Endothelial cell of umbilical vein (primary cell): ENCODE measurements around the gene SMG9. TPM values are rescaled to one million over a fixed set of nuclear protein-coding genes. Genes with fewer than 3 reads are reported as not detected.

Experiments
- BruUV-seq: library from RNA; stranded (reverse); fragments of 400-500 nt; replicated peaks from 2 replicates; lab custom pipeline; 2021; lab: Mats Ljungman, UMichigan
- CTCF ChIA-PET: fragments of 300-600, 350-600 bp; sonication (Branson Sonifier 250); formaldehyde crosslinking; loops from one replicate; lab custom pipeline; 2021; ENCODE audit warnings: antibody characterized with exemption, inconsistent platforms; lab: Charles Lee
- POLR2A ChIA-PET: fragments of 300-600, 350-600 bp; sonication (Branson Sonifier 250); formaldehyde crosslinking; loops from one replicate; lab custom pipeline; 2021; ENCODE audit warnings: antibody characterized with exemption, inconsistent platforms; lab: Charles Lee
- DNase-seq: peaks from one replicate; pipeline ENCODE4 v3.0.0-alpha.2; 2011; ENCODE audit warnings: low read depth, low spot score
- FAIRE-seq: peaks from 2 replicates; lab custom pipeline; 2011; peaks lifted over from hg19 to GRCh38; lab: Jason Lieb, UNC
- H2AFZ ChIP-seq: 2 replicates; pipeline ENCODE4 v1.6.0; 2012; ENCODE audit warnings: low read depth, low read length, control low read depth, inconsistent platforms
- H3K27ac ChIP-seq: 2 replicates; pipeline ENCODE4 v1.5.1; 2011; ENCODE audit warnings: low read depth, mild to moderate bottlenecking, control low read depth, low read length, moderate library complexity; ENCODE audit not compliant: insufficient read depth
- H3K27me3 ChIP-seq, 2 experiments: 2 replicates each; pipeline versions ENCODE4 v1.6.0 to v1.6.1; 2011; ENCODE audit warnings: low read length in 2 of 2, mixed read lengths in 1 of 2; ENCODE audit not compliant: control insufficient read depth in 2 of 2, insufficient read depth in 2 of 2
- H3K36me3 ChIP-seq, 2 experiments: 2 replicates in 1 of 2; 3 replicates in 1 of 2; pipeline ENCODE4 v1.5.1; 2011; ENCODE audit warnings: low read length in 2 of 2, mild to moderate bottlenecking in 1 of 2, moderate library complexity in 1 of 2; ENCODE audit not compliant: control insufficient read depth in 2 of 2, insufficient read depth in 2 of 2; ENCODE audit errors: extremely low read depth in 1 of 2
- H3K4me1 ChIP-seq: 3 replicates; pipeline ENCODE4 v1.5.1; 2011; ENCODE audit warnings: mild to moderate bottlenecking, low read length; ENCODE audit not compliant: control insufficient read depth, insufficient read depth; ENCODE audit errors: extremely low read depth
- H3K4me2 ChIP-seq: 2 replicates; pipeline ENCODE4 v1.6.1; 2011; ENCODE audit warnings: low read length, control low read depth, mixed read lengths; ENCODE audit not compliant: insufficient read depth
- H3K4me3 ChIP-seq, 3 experiments: fragments of 200-600 bp in 1 of 3; sonication (generic), shearing (Covaris generic) in 1 of 3; replicated peaks in 1 of 3; 2 replicates each; pipeline ENCODE4 v1.5.1; 2011 to 2016; ENCODE audit warnings: control low read depth in 3 of 3, low read length in 3 of 3, mild to moderate bottlenecking in 2 of 3, inconsistent platforms in 1 of 3, low read depth in 1 of 3, moderate library complexity in 1 of 3; ENCODE audit not compliant: insufficient read depth in 1 of 3
- H3K79me2 ChIP-seq: 2 replicates; pipeline ENCODE4 v1.6.0; 2012; ENCODE audit warnings: low read length, inconsistent platforms; ENCODE audit not compliant: control insufficient read depth, insufficient read depth
- H3K9ac ChIP-seq: replicated peaks from 2 replicates; pipeline ENCODE3; 2011; ENCODE audit warnings: low read length, control low read depth; ENCODE audit not compliant: insufficient read depth; ENCODE audit errors: extremely low read depth
- H3K9me1 ChIP-seq: replicated peaks from 3 replicates; pipeline ENCODE4 v1.6.0; 2011; ENCODE audit warnings: mild to moderate bottlenecking, low read length; ENCODE audit not compliant: control insufficient read depth, insufficient read depth; ENCODE audit errors: extremely low read depth
- H3K9me3 ChIP-seq: replicated peaks from 2 replicates; pipeline ENCODE4 v1.5.1; 2012; ENCODE audit warnings: low read length, inconsistent platforms; ENCODE audit not compliant: control insufficient read depth, insufficient read depth
- H4K20me1 ChIP-seq: replicated peaks from 2 replicates; pipeline ENCODE3; 2011; ENCODE audit warnings: mild to moderate bottlenecking, low read length; ENCODE audit not compliant: control insufficient read depth, insufficient read depth; ENCODE audit errors: extremely low read depth
- CTCF ChIP-seq, 2 donors: IDR thresholded peaks; 1 replicate in 1 of 2; 2 replicates in 1 of 2; pipeline ENCODE4 v1.5.1; 2011; ENCODE audit warnings: low read length in 2 of 2, mild to moderate bottlenecking in 2 of 2, moderate library complexity in 2 of 2, control low read depth in 1 of 2, inconsistent platforms in 1 of 2, low read depth in 1 of 2; ENCODE audit not compliant: insufficient read depth in 1 of 2; ENCODE audit errors: extremely low read depth in 1 of 2
- EZH2 ChIP-seq: IDR thresholded peaks from 2 replicates; pipeline ENCODE4 v1.6.1; 2012; ENCODE audit warnings: borderline replicate concordance, low read depth, mild to moderate bottlenecking, moderate library complexity, low read length, inconsistent platforms; ENCODE audit not compliant: severe bottlenecking
- FOS ChIP-seq: IDR thresholded peaks from 2 replicates; pipeline ENCODE4 v1.6.1; 2011; ENCODE audit warnings: mild to moderate bottlenecking, low read length, moderate library complexity, borderline replicate concordance; ENCODE audit not compliant: insufficient read depth
- GATA2 ChIP-seq: IDR thresholded peaks from 2 replicates; pipeline ENCODE4 v1.7.0; 2011; ENCODE audit warnings: low read depth, mild to moderate bottlenecking, moderate library complexity, mixed read lengths, low read length; ENCODE audit not compliant: insufficient read length, insufficient read depth
- JUN ChIP-seq: IDR thresholded peaks from 2 replicates; pipeline ENCODE4 v1.6.1; 2011; ENCODE audit warnings: borderline replicate concordance, low read depth; ENCODE audit not compliant: insufficient read length, insufficient read depth
- MAX ChIP-seq: IDR thresholded peaks from 2 replicates; pipeline ENCODE4 v1.6.1; 2011; ENCODE audit not compliant: insufficient read depth, insufficient read length
- MYC ChIP-seq: IDR thresholded peaks from one replicate; pipeline ENCODE4 v1.6.1; 2011; ENCODE audit warnings: mild to moderate bottlenecking, low read depth, low read length
- POLR2A ChIP-seq: IDR thresholded peaks from 2 replicates; pipeline ENCODE4 v1.6.1; 2012; ENCODE audit warnings: low read depth, mild to moderate bottlenecking, control low read depth, low read length
- POLR2AphosphoS5 ChIP-seq: IDR thresholded peaks from 2 replicates; pipeline ENCODE4 v1.6.1; 2012; ENCODE audit warnings: low read depth, mild to moderate bottlenecking, control low read depth, low read length, moderate library complexity; ENCODE audit not compliant: insufficient read depth
- dilution Hi-C: fragments of 300-500 bp; cut with MboI; formaldehyde crosslinking; loops from one replicate; pipeline ENCODE4 v1.15.0; 2019; ENCODE audit warnings: low sequenced_read_pairs; ENCODE audit not compliant: extremely low pct_ligation_motif_present
- intact Hi-C: fragments of 100-400 bp; cut with micrococcal nuclease; formaldehyde crosslinking; loops from one replicate; pipeline ENCODE4 v1.10.0; 2022
- polyA plus RNA-seq, 4 experiments: library from polyadenylated mRNA; depleted of rRNA in 3 of 4; stranded (reverse) in 3 of 4; unstranded in 1 of 4; fragments of >200 nt; gene quantifications; 2 replicates each; pipeline versions ENCODE4 v1.2.1 to v1.2.3, GENCODE V29; 2011 to 2012; ENCODE audit warnings: missing spikeins in 1 of 4
- total RNA-seq: library from RNA; stranded (reverse); gene quantifications from 2 replicates; pipeline ENCODE4 v1.2.3, GENCODE V29; 2021

SMG9 gene
- total and polyA plus RNA-seq, 2 donors (not counting 3 experiments of a cell fraction or from before 2014, with no cell fraction given), result 25.5 to 45.0 TPM

- Histone ChIP-seq H3K36me3 (no peaks in the 10 kb centered on the region), H3K4me2 (no peak overlapping the region), H3K4me1 (no peaks in the 10 kb centered on the region), H3K9ac (no peak overlapping the region), H3K9me1 (no peaks in the 10 kb centered on the region), H2AFZ (no peak overlapping the region), H3K79me2 (no peaks in the 10 kb centered on the region), H3K4me3 (no peak overlapping the region), H3K27me3 (peaks cover 0 to 2% of the 10 kb centered on the region in 2 experiments), H3K27ac (no peak overlapping the region), H4K20me1 (no peaks in the 10 kb centered on the region), H3K9me3 (no peaks in the 10 kb centered on the region)
- POLR2A ChIA-PET, result no interaction called here
- CTCF ChIA-PET, result no interaction called here
- BruUV-seq, result no TSS peak
- intact Hi-C loops (no loop called here), dilution Hi-C loops (no loop called here)
- no peak for DNase-seq
- no peak for TF ChIP-seq CTCF (IDR thresholded peaks at IDR 0.05; ENCODE audit: extremely low read depth in 1 of 2, insufficient read depth in 1 of 2, low read depth in 1 of 2, low read length in 2 of 2)
- TF ChIP-seq POLR2A, result no peak
- no peak for TF ChIP-seq EZH2
- TF ChIP-seq FOS, result no peak
- no peak for TF ChIP-seq GATA2
- TF ChIP-seq MYC, result no peak
- TF ChIP-seq MAX, result no peak
- no peak for TF ChIP-seq POLR2AphosphoS5
- TF ChIP-seq JUN, result no peak
- FAIRE-seq, result no peak
Measured at GRCh38 chr19:43681821-43682220, 72.9 kb downstream of the SMG9 start.
